ENCODE results near the gene RTL1.
A peak's percentile ranks its signal among the peaks of the same experiment; 100 is the strongest.

RTL1 gene

GRCh38 chr14:100851586-100851916 is 52.0 kb downstream of the RTL1 start:
- DNase-seq (ENCODE audit: low spot score) = no peak

GRCh38 chr14:100850841-100851585 is 52.5 kb downstream of the RTL1 start:
- peak; percentile 57 for DNase-seq (ENCODE audit: low spot score)

- DNase-seq (ENCODE audit: low spot score) = no peak
These were observed 54.3 kb downstream of the RTL1 start for GRCh38 chr14:100849115-100849781.

- DNase-seq (ENCODE audit: low spot score) = no peak
These were observed 57.1 kb downstream of the RTL1 start for GRCh38 chr14:100846309-100846859.

GRCh38 chr14:100845341-100845740 is 58.2 kb downstream of the RTL1 start:
- no peak for DNase-seq (ENCODE audit: low spot score)

GRCh38 chr14:100844846-100845245 is 58.7 kb downstream of the RTL1 start:
- DNase-seq (ENCODE audit: low spot score) = no peak

- DNase-seq (ENCODE audit: low spot score) = no peak
These were observed 59.1 kb downstream of the RTL1 start for GRCh38 chr14:100844421-100844820.

GRCh38 chr14:100844082-100844408 is 59.5 kb downstream of the RTL1 start:
- DNase-seq (ENCODE audit: low spot score) = no peak

GRCh38 chr14:100842799-100843198 is 60.7 kb downstream of the RTL1 start:
- DNase-seq (ENCODE audit: low spot score) = no peak

GRCh38 chr14:100841761-100842403 is 61.6 kb downstream of the RTL1 start:
- no peak for DNase-seq (ENCODE audit: low spot score)

- DNase-seq (ENCODE audit: low spot score) = no peak
These were observed 62.3 kb downstream of the RTL1 start for GRCh38 chr14:100841066-100841760.

GRCh38 chr14:100840286-100841065 is 63.0 kb downstream of the RTL1 start:
- no peak for DNase-seq (ENCODE audit: low spot score)

- DNase-seq (ENCODE audit: low spot score) = no peak
These were observed 63.8 kb downstream of the RTL1 start for GRCh38 chr14:100839681-100840111.

- DNase-seq (ENCODE audit: low spot score) = no peak
These were observed 64.3 kb downstream of the RTL1 start for GRCh38 chr14:100839315-100839585.

GRCh38 chr14:100838493-100839314 is 64.8 kb downstream of the RTL1 start:
- DNase-seq (ENCODE audit: low spot score) = no peak

GRCh38 chr14:100837805-100838350 is 65.6 kb downstream of the RTL1 start:
- no peak for DNase-seq (ENCODE audit: low spot score)

GRCh38 chr14:100836941-100837804 is 66.3 kb downstream of the RTL1 start:
- DNase-seq (ENCODE audit: low spot score) = no peak

GRCh38 chr14:100836311-100836805 is 67.2 kb downstream of the RTL1 start:
- DNase-seq (ENCODE audit: low spot score) = no peak

GRCh38 chr14:100835548-100836310 is 67.8 kb downstream of the RTL1 start:
- DNase-seq (ENCODE audit: low spot score) = no peak

All from CD4-positive, alpha-beta T cell treated with Interleukin-6 at 100 ng/mL for 8 hours (primary cell).